IMR-90 (cell line): ENCODE data around the gene CDT1. TPM values are rescaled to one million over a fixed set of nuclear protein-coding genes. Genes with fewer than 3 reads are reported as not detected.

ENCODE experiments used
- MAFK ChIP-seq: IDR thresholded peaks from 2 replicates; pipeline ENCODE4 v1.6.1; 2012; ENCODE audit warnings: low read depth, low read length, improper control_type of control experiment
- RAD21 ChIP-seq: IDR thresholded peaks from 2 replicates; pipeline ENCODE4 v1.6.1; 2012; ENCODE audit warnings: low read length, improper control_type of control experiment
- polyA plus RNA-seq, 3 experiments: library from polyadenylated mRNA; depleted of rRNA; stranded (reverse); fragments of >200 nt; gene quantifications; 2 replicates each; pipeline ENCODE4 v1.2.3, GENCODE V29; 2012; ENCODE audit warnings: low replicate concordance in 1 of 3
- total RNA-seq: library from RNA; depleted of rRNA; stranded (reverse); fragments of >200 nt; gene quantifications from 2 replicates; pipeline ENCODE4 v1.2.3, GENCODE V29; 2012
- TF ChIP-seq, protein P1 (sequence below): fragments of 150-350 bp; IDR thresholded peaks from 2 replicates; pipeline ENCODE4 v1.6.1; 2017; ENCODE audit warnings: mild to moderate bottlenecking, antibody characterized with exemption, low read length, low read depth

The CDT1 gene
- total and polyA plus RNA-seq, 2 of the 4 experiments (the other 2 are of a cell fraction), result 3.2 to 11.8 TPM

DNA sequence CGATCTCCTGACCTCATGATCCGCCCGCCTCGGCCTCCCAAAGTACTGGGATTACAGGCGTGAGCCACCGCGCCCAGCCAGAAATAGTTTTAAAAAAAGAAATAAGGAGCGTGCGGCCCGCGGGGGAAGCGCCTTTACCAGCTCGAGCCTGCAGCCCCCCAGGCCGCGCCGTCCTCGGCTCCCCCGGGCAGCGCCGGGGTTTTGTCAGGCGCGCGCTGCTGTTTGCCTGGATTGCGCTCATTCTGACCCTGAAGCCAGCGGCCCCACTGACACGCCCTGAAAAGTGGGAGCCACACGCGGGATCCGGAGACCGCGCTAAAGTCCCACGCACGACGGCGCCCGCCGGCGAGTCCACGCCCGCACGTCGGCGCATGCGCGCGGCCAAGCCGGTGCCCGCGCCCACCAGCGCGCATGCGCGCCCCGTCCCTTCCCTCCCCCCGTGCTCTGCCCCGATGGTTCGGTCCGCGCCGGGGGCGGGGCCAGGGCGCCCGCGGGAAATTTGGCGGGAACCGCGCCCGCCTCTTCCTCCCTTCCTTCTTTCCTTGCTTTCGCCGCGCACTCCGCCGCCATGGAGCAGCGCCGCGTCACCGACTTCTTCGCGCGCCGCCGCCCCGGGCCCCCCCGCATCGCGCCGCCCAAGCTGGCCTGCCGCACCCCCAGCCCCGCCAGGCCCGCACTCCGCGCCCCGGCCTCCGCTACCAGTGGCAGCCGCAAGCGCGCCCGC, at the start of gene CDT1 (continued):
- TF ChIP-seq, protein P1, sequence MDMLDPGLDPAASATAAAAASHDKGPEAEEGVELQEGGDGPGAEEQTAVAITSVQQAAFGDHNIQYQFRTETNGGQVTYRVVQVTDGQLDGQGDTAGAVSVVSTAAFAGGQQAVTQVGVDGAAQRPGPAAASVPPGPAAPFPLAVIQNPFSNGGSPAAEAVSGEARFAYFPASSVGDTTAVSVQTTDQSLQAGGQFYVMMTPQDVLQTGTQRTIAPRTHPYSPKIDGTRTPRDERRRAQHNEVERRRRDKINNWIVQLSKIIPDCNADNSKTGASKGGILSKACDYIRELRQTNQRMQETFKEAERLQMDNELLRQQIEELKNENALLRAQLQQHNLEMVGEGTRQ, result no peak
- TF ChIP-seq MAFK (no peak), RAD21 (no peak)
